Brain microvascular endothelial cell (primary cell): Measurements from ENCODE around the gene SLC39A2.
"Not testable (repeated sequence)": the region's sequence is repeated elsewhere in the genome, so short reads cannot be mapped to it uniquely, and the experiment has no call there.

ENCODE experiments used
- DNase-seq: peaks from one replicate; pipeline ENCODE4 v3.0.0-alpha.2; 2020
- H3K27ac ChIP-seq: fragments of 250-450 bp; sonication (Bioruptor Pico); 2 replicates; pipeline ENCODE4 v1.5.1; 2020; ENCODE audit warnings: mild to moderate bottlenecking, moderate library complexity
- H3K27me3 ChIP-seq: fragments of 250-450 bp; sonication (Bioruptor Pico); replicated peaks from 2 replicates; pipeline ENCODE4 v1.5.1; 2020; ENCODE audit warnings: mild to moderate bottlenecking
- H3K36me3 ChIP-seq: fragments of 250-450 bp; sonication (Bioruptor Pico); replicated peaks from 2 replicates; pipeline ENCODE4 v1.5.1; 2020; ENCODE audit warnings: mild to moderate bottlenecking
- H3K4me3 ChIP-seq: 2 replicates; pipeline ENCODE4 v1.5.1; 2011; ENCODE audit warnings: low read depth, mild to moderate bottlenecking, control low read depth, low read length, moderate library complexity
- in situ Hi-C: cut with HindIII; loops from 2 replicates; pipeline ENCODE4 v1.10.0; 2017; ENCODE audit warnings: low sequenced_read_pairs, low pct_ligation_motif_present
- TF ChIP-seq, protein P1 (sequence below): IDR thresholded peaks from 2 replicates; pipeline ENCODE4 v1.5.1; 2011; ENCODE audit warnings: low read depth, mild to moderate bottlenecking, moderate library complexity, low read length, control low read depth, inconsistent platforms; ENCODE audit errors: missing control alignments

Gene SLC39A2

DNA sequence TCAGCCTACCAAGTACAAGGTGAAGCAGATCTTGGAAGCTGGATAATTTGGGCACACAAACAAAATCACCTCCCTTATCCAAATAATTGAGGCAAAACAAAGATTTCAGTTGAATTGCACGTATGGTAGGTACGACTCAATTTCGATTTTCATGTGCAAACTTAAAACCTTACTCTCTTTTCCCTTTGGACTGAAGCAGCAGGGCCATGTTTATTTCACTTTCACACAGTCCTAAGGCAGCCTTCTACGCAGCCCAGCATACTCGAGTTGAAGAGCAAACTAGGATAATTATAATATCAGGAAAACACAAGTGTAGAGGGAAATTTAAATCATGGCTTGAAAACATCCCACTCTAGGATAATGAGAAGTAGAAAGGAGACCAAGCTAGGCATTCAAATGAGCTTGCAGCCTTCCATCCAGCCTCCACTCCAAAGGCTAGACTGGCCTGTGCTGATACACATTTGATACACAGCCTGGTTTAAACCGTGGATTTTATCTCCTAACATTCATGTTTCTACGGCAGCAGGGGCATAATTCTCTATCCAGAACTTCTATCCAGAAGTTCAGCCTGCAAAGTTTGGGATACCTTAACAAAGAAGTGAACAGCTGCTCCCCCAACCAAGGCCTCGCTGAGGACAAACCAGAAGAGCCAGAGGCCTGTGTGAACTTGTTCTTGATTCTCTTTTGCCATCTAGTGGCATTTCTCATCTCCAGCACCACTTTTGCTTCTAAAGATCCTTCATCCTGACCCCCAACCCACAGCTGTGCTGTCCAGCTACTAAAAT, 40.7 kb downstream of the SLC39A2 start:
- Histone ChIP-seq H3K27ac (no peak overlapping the region), H3K27me3 (no peaks in the 10 kb centered on the region), H3K36me3 (no peaks in the 10 kb centered on the region), H3K4me3 (no peak overlapping the region)
- peak; percentile 53 for DNase-seq
- TF ChIP-seq, protein P1, sequence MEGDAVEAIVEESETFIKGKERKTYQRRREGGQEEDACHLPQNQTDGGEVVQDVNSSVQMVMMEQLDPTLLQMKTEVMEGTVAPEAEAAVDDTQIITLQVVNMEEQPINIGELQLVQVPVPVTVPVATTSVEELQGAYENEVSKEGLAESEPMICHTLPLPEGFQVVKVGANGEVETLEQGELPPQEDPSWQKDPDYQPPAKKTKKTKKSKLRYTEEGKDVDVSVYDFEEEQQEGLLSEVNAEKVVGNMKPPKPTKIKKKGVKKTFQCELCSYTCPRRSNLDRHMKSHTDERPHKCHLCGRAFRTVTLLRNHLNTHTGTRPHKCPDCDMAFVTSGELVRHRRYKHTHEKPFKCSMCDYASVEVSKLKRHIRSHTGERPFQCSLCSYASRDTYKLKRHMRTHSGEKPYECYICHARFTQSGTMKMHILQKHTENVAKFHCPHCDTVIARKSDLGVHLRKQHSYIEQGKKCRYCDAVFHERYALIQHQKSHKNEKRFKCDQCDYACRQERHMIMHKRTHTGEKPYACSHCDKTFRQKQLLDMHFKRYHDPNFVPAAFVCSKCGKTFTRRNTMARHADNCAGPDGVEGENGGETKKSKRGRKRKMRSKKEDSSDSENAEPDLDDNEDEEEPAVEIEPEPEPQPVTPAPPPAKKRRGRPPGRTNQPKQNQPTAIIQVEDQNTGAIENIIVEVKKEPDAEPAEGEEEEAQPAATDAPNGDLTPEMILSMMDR = peak; percentile 79
- in situ Hi-C loops = no loop called here

DNA sequence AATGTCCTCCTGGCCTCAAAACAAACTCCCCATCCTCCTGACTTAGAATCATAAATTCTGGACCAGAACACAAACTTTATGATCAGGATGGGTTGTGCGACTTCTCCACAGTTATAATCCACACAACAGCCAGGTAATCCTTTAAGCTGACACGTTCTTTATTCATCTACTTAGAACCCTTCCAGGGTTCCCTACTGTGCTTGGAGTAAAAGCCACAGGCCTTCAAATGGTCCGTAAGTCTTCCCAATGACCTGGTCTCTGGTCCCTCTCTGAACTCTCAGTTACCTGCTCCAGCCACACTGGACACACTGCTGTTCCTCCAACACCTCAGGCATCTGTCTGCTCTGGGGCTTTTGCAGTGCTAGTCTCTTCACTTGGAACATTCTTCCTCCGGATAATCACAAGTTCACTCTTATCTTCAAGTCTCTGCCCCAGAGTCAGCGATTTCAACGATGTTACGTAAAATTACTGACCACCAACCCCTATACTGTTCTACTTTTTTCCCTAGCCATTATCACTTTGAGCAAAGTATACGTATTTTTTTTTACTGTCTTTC, 41.4 kb downstream of the SLC39A2 start:
- Histone ChIP-seq H3K4me3 (no peak overlapping the region), H3K27me3 (no peaks in the 10 kb centered on the region), H3K27ac (no peak overlapping the region), H3K36me3 (no peaks in the 10 kb centered on the region)
- TF ChIP-seq, protein P1 = no peak
- in situ Hi-C loops = no loop called here
- no peak for DNase-seq

DNA sequence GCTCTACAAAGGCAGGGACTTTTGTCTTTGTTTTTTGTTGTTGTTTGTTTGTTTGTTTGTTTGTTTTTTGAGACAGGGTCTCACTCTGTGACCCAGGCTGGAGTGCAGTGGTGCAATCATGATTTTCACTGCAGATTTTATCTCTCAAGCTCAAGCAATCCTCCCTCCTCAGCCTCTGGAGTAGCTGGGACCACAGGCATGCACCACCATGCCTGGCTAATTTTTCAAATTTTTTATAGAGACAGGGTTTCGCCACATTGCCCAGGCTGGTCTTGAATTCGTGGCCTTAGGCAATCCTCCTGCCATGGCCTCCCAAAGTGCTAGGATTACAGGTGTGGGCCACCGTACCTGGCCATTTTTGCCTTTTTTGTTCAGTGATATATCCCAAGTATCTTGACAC, 41.8 kb downstream of the SLC39A2 start:
- in situ Hi-C loops, DNase-seq: not testable (repeated sequence)

DNA sequence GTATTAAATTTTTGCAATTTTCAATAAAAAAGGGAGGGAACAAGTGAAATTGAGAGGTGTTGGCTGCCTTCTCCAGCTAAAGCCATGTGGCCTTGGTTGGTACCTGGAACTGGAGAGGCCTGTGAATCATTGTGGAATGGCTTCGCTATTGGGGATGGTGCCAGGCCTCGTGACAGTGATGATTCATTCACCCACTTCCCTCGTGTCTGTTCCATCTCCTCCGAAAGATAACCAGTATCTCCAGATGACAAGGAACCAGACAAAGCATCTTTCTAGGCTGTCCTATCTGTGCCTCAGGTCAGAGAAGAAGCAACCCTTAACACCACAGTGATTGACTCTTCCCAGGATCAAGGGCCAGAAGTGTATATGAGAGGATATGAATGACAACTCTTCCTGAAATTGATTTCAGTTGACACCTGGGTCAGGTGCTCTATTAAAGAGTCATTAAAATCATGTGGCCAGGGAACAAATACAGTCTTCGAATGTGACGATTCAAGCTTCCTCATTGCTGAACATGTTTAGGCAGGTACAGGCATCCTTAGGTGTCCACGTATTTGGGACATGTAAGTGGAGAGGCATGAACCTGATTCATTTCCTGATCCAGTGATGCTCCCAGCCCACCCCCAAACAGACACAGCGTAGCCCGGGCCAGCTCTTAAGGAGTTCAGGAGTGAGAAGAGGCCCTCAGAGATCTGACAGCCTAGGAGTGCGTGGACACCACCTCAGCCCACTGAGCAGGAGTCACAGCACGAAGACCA, 42.8 kb downstream of the SLC39A2 start, which contains the start of gene RNASE7:
Gene RNASE7 (plus strand): TSS at position 687 of the 758 bp plus-strand sequence. CDS start 631 bp downstream, outside the sequence.
- no peak within 1 kb of the TSS for H3K4me3 ChIP-seq
- H3K27me3 ChIP-seq = no peaks in the 10 kb centered on the region
- in situ Hi-C loops = no loop called here
- peak; percentile 48 for DNase-seq
- no peak within 1 kb of the TSS for H3K27ac ChIP-seq
- H3K36me3 ChIP-seq = no peaks in the 10 kb centered on the region
- TF ChIP-seq, protein P1 = no peak

More for the DNA sequence above, 41.8 kb downstream of the SLC39A2 start:
- H3K27ac ChIP-seq, H3K4me3 ChIP-seq, H3K27me3 ChIP-seq, H3K36me3 ChIP-seq: not testable (repeated sequence)

DNA sequence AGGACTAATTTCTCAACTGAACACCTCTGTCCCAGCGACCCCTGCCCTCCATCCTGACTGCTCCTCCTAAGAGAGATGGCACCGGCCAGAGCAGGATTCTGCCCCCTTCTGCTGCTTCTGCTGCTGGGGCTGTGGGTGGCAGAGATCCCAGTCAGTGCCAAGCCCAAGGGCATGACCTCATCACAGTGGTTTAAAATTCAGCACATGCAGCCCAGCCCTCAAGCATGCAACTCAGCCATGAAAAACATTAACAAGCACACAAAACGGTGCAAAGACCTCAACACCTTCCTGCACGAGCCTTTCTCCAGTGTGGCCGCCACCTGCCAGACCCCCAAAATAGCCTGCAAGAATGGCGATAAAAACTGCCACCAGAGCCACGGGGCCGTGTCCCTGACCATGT, 43.8 kb downstream of the SLC39A2 start:
- in situ Hi-C loops = no loop called here
- no peak overlapping the region for H3K27ac ChIP-seq
- no peaks in the 10 kb centered on the region for H3K36me3 ChIP-seq
- TF ChIP-seq, protein P1 = no peak
- H3K27me3 ChIP-seq = no peaks in the 10 kb centered on the region
- no peak overlapping the region for H3K4me3 ChIP-seq
- DNase-seq = no peak

DNA sequence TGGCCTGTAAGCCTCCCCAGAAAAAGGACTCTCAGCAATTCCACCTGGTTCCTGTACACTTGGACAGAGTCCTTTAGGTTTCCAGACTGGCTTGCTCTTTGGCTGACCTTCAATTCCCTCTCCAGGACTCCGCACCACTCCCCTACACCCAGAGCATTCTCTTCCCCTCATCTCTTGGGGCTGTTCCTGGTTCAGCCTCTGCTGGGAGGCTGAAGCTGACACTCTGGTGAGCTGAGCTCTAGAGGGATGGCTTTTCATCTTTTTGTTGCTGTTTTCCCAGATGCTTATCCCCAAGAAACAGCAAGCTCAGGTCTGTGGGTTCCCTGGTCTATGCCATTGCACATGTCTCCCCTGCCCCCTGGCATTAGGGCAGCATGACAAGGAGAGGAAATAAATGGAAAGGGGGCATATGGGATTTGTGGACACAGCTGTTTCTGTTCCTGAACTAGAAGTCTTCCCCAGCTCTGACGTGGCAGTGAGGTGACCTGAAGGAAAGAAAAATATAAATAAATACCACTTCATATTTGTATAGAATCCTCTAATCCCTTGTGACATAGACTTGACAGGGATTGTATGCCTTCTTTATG, 44.4 kb downstream of the SLC39A2 start:
- Histone ChIP-seq H3K27me3 (no peaks in the 10 kb centered on the region), H3K27ac (no peak overlapping the region), H3K4me3 (no peak overlapping the region), H3K36me3 (no peaks in the 10 kb centered on the region)
- no peak for DNase-seq
- TF ChIP-seq, protein P1 = no peak
- in situ Hi-C loops = no loop called here
